Keratinocyte (primary cell): ENCODE results near the gene KCNJ16. TPM values are rescaled to one million over a fixed set of nuclear protein-coding genes. Genes with fewer than 3 reads are reported as not detected.

Experiments used
- DNase-seq: peaks from one replicate; pipeline ENCODE4 v3.0.0-alpha.2; 2011; ENCODE audit warnings: low read depth, missing footprints, low spot score
- FAIRE-seq: peaks from 2 replicates; lab custom pipeline; 2011; peaks lifted over from hg19 to GRCh38; lab: Jason Lieb, UNC
- H2AFZ ChIP-seq: 2 replicates; pipeline ENCODE4 v1.6.0; 2012; ENCODE audit warnings: low read length, control low read depth, inconsistent platforms; ENCODE audit not compliant: control insufficient read depth
- H3K27ac ChIP-seq: 2 replicates; pipeline ENCODE4 v1.5.1; 2011; ENCODE audit warnings: low read length; ENCODE audit not compliant: control insufficient read depth, insufficient read depth
- H3K27me3 ChIP-seq: 3 replicates; pipeline ENCODE4 v1.6.0; 2011; ENCODE audit warnings: low read length; ENCODE audit not compliant: control insufficient read depth, insufficient read depth; ENCODE audit errors: extremely low read depth
- H3K36me3 ChIP-seq, 2 experiments: 2 replicates in 1 of 2; 3 replicates in 1 of 2; pipeline ENCODE4 v1.5.1; 2011; ENCODE audit warnings: low read length in 2 of 2, mild to moderate bottlenecking in 1 of 2; ENCODE audit not compliant: control insufficient read depth in 2 of 2, insufficient read depth in 2 of 2; ENCODE audit errors: extremely low read depth in 1 of 2
- H3K4me1 ChIP-seq: 3 replicates; pipeline ENCODE4 v1.5.1; 2011; ENCODE audit warnings: low read length; ENCODE audit not compliant: control insufficient read depth, insufficient read depth; ENCODE audit errors: extremely low read depth
- H3K4me2 ChIP-seq: 3 replicates; pipeline ENCODE4 v1.6.0; 2011; ENCODE audit warnings: low read depth, low read length; ENCODE audit not compliant: control insufficient read depth, insufficient read depth; ENCODE audit errors: extremely low read depth
- H3K4me3 ChIP-seq, 3 experiments: fragments of 200-600 bp in 1 of 3; sonication (generic) in 1 of 3; 2 replicates in 2 of 3; 3 replicates in 1 of 3; pipeline ENCODE4 v1.5.1; 2011 to 2016; ENCODE audit warnings: low read length in 3 of 3, mild to moderate bottlenecking in 3 of 3, control low read depth in 2 of 3, inconsistent platforms in 1 of 3, low read depth in 1 of 3, mixed read lengths in 1 of 3, mixed run types in 1 of 3, moderate library complexity in 1 of 3; ENCODE audit not compliant: control insufficient read depth in 2 of 3, insufficient read depth in 2 of 3; ENCODE audit errors: extremely low read depth in 1 of 3
- H3K79me2 ChIP-seq: 2 replicates; pipeline ENCODE4 v1.6.0; 2012; ENCODE audit warnings: low read length; ENCODE audit not compliant: control insufficient read depth, insufficient read depth
- H3K9ac ChIP-seq: 3 replicates; pipeline ENCODE4 v1.6.0; 2011; ENCODE audit warnings: low read length; ENCODE audit not compliant: control insufficient read depth, insufficient read depth; ENCODE audit errors: extremely low read depth
- H3K9me1 ChIP-seq: 3 replicates; pipeline ENCODE4 v1.6.0; 2011; ENCODE audit warnings: low read length; ENCODE audit not compliant: control insufficient read depth, insufficient read depth; ENCODE audit errors: extremely low read depth
- H3K9me3 ChIP-seq: 2 replicates; pipeline ENCODE4 v1.5.1; 2012; ENCODE audit warnings: low read depth, low read length; ENCODE audit not compliant: control insufficient read depth
- H4K20me1 ChIP-seq: 3 replicates; pipeline ENCODE4 v1.6.0; 2011; ENCODE audit warnings: low read length; ENCODE audit not compliant: control insufficient read depth, insufficient read depth; ENCODE audit errors: extremely low read depth
- EZH2 ChIP-seq: IDR thresholded peaks from one replicate; pipeline ENCODE4 v1.6.1; 2012; ENCODE audit warnings: inconsistent platforms, mild to moderate bottlenecking, low read length, moderate library complexity
- dilution Hi-C: fragments of 300-500 bp; cut with MboI; formaldehyde crosslinking; loops from one replicate; pipeline ENCODE4 v1.7.0; 2020; ENCODE audit warnings: low sequenced_read_pairs; ENCODE audit not compliant: extremely low pct_ligation_motif_present
- polyA plus RNA-seq, 5 experiments: library from polyadenylated mRNA; depleted of rRNA in 3 of 5; stranded (reverse) in 3 of 5; stranded (forward) in 1 of 5; unstranded in 1 of 5; fragments of >200 nt; gene quantifications; 1 replicate in 1 of 5; 2 replicates in 3 of 5; 3 replicates in 1 of 5; pipeline versions ENCODE4 v1.2.1 to v1.2.3, GENCODE V29; 2011 to 2012; ENCODE audit warnings: missing spikeins in 2 of 5, low read depth in 1 of 5, low replicate concordance in 1 of 5
- TF ChIP-seq, protein P1 (sequence below), 3 experiments: IDR thresholded peaks in 1 of 3; conservative IDR thresholded peaks in 1 of 3; optimal IDR thresholded peaks in 1 of 3; 2 replicates in 2 of 3; 3 replicates in 1 of 3; pipeline versions ENCODE3 to v1.5.1; 2011; ENCODE audit warnings: low read length in 3 of 3, mild to moderate bottlenecking in 3 of 3, moderate library complexity in 2 of 3, control low read depth in 1 of 3, inconsistent platforms in 1 of 3; ENCODE audit not compliant: insufficient read depth in 2 of 3; ENCODE audit errors: extremely low read depth in 1 of 3

KCNJ16 gene
- polyA plus RNA-seq, 1 donor (not counting 4 experiments of a cell fraction or from before 2014, with no cell fraction given): not detected

DNA sequence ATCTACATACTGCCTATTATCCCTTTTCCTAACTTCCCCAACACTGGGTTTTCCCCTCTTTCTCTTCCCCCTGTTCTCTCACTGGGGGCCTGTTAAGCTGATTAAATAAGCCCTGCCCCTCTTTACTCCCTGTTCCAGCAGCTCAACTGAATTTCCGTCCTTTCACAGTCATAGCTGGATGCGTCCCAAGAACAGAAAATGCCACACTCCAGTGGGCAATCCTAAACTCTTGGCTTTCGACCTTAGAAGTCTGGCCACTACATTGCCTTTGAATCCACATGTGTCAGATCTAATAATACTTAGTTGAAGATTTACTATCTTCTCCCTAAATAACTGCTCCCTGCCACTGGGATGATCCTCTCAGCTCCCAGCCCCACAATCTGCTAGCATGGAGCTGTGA lies 34.5 kb downstream of the KCNJ16 start:
- Histone ChIP-seq H3K27ac (no peak overlapping the region), H3K9me1 (no peaks in the 10 kb centered on the region), H4K20me1 (no peaks in the 10 kb centered on the region), H3K27me3 (no peaks in the 10 kb centered on the region), H2AFZ (no peak overlapping the region), H3K79me2 (no peaks in the 10 kb centered on the region), H3K9ac (no peak overlapping the region), H3K9me3 (no peaks in the 10 kb centered on the region), H3K4me1 (no peaks in the 10 kb centered on the region), H3K4me3 (no peak overlapping the region), H3K4me2 (no peak overlapping the region), H3K36me3 (no peaks in the 10 kb centered on the region)
- FAIRE-seq (no peak), DNase-seq (no peak)
- dilution Hi-C loops: no loop called here
- TF ChIP-seq, protein P1, sequence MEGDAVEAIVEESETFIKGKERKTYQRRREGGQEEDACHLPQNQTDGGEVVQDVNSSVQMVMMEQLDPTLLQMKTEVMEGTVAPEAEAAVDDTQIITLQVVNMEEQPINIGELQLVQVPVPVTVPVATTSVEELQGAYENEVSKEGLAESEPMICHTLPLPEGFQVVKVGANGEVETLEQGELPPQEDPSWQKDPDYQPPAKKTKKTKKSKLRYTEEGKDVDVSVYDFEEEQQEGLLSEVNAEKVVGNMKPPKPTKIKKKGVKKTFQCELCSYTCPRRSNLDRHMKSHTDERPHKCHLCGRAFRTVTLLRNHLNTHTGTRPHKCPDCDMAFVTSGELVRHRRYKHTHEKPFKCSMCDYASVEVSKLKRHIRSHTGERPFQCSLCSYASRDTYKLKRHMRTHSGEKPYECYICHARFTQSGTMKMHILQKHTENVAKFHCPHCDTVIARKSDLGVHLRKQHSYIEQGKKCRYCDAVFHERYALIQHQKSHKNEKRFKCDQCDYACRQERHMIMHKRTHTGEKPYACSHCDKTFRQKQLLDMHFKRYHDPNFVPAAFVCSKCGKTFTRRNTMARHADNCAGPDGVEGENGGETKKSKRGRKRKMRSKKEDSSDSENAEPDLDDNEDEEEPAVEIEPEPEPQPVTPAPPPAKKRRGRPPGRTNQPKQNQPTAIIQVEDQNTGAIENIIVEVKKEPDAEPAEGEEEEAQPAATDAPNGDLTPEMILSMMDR (optimal IDR thresholded peaks at IDR 0.05 in 1 of 3, IDR thresholded peaks at IDR 0.05 in 1 of 3, conservative IDR thresholded peaks at IDR 0.05 in 1 of 3; ENCODE audit: extremely low read depth in 1 of 3, insufficient read depth in 2 of 3, low read length in 3 of 3): no peak
- no peak for TF ChIP-seq EZH2

DNA sequence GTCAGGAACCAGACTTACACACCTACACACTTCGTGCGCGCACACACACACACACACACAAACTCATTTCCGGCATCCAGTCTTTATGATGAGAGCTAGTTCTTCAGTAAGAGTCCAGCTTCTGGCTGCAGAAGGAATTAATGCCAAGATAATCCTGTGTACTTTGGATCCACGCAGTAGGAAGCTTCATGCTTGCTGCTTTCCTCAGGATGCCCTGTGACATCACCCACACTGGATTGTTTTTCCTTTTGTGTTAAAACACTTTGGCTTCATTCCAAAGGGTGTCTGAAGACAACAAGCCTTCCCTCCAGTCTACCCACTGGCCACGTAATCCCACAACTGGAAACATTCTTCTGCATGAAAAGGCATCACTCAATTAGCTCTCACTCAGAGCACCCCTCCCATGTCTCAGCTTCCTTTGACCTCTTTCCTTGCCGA lies 35.4 kb downstream of the KCNJ16 start:
- no peak for FAIRE-seq
- no peak overlapping the region for H3K4me2 ChIP-seq
- no peak overlapping the region for H3K4me3 ChIP-seq

More for the DNA sequence above, 35.4 kb downstream of the KCNJ16 start:
- no peaks in the 10 kb centered on the region for H3K79me2 ChIP-seq
- dilution Hi-C loops: no loop called here
- H3K9me3 ChIP-seq: no peaks in the 10 kb centered on the region
- no peak overlapping the region for H3K27ac ChIP-seq
- no peaks in the 10 kb centered on the region for H4K20me1 ChIP-seq
- no peaks in the 10 kb centered on the region for H3K36me3 ChIP-seq
- H3K27me3 ChIP-seq: no peaks in the 10 kb centered on the region
- DNase-seq: no peak
- TF ChIP-seq EZH2: no peak
- TF ChIP-seq, protein P1 (optimal IDR thresholded peaks at IDR 0.05 in 1 of 3, IDR thresholded peaks at IDR 0.05 in 1 of 3, conservative IDR thresholded peaks at IDR 0.05 in 1 of 3; ENCODE audit: extremely low read depth in 1 of 3, insufficient read depth in 2 of 3, low read length in 3 of 3): no peak
- no peaks in the 10 kb centered on the region for H3K4me1 ChIP-seq
- no peak overlapping the region for H3K9ac ChIP-seq
- H2AFZ ChIP-seq: no peak overlapping the region
- H3K9me1 ChIP-seq: no peaks in the 10 kb centered on the region
